Activated gamma-delta T cell treated with Interleukin-2 at 50 U/mL for 16 hours (primary cell): ENCODE results near the gene HHAT.

ENCODE experiments used
- DNase-seq: peaks from one replicate; pipeline ENCODE4 v3.0.0-alpha.2; 2020

HHAT gene

DNA sequence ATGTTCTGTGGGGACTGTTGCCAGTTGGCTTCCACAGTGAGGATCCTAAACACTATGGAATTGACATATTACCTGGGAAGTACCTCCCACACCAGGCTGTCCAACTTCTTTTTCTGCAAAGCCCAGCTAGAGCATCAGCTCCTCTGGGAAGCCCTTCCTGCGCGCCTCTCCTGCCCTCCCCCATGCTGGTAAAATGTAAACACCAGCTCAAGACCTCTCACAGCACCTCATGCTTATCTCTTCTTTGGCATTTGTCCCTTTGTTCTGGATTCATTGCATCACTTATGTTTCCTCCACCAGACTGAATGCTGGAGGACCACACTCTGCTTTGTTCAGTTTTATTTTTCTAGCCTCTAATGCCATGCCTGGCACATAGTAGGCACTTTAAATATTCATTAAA lies 172.1 kb downstream of the HHAT start:
- no peak for DNase-seq

- DNase-seq, result no peak
Observed at GRCh38 chr1:210504286-210504685, 175.6 kb downstream of the HHAT start.

DNA sequence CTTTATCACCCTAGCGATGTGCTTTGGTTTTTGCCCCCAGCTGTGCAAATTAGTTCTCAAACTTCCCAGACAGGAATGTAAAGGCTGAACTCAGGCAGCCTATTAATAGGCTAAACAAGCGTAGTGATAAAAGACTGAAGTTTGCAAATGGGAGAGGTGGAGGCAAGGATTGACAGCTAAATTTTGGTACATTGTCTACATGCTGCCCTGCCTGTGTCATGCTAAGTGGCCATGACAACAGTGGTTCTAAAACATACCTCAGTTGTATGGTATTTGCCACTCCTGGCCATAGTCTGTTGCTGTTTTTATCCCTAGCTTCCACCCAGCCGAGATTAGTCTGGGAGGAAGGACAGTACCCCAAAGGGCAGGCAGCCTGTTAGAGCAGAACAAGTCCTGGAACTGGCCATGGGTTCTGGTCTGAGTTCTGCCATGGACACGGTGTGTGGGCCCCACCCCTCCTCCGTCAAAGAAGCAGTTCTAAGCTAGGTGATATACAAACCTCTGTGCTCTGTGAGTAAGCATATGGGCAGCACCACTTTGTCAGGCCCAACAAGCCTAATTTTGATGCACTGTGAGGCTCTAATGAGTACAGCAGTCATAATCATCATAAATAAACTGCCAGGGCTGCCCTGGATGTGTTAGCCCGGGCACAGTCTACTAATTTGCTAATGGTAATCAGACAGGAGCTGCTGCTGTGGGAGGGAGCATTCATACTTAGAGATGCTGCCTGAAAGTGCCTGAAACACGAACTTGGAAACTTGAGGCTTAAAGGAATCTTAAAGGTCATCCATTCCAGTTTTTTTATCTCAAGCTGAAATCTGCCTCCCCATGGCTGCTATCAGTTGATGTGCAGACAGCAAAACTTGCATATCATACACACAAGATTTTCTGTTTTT lies 177.1 kb downstream of the HHAT start:
- DNase-seq, result no peak

DNA sequence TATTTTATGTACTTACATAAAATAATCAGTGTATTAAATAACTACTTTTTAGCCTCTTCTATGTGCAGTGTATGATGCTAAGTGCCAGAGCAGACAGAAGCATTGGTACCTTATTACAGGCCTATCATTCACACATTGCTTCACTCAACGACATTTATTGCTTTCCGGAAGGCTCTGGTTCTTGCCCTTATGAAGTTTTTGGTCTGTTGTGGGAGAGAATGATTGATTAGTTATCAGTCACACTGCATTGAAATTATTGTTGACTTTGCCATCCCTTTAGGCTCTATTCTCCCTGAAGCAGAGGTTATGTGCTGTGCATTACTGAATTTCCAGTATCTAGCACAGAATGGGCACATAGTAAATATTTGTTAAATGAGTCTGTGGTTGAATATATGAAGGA lies 178.0 kb downstream of the HHAT start:
- no peak for DNase-seq

GRCh38 chr1:210516092-210516656 lies 187.5 kb downstream of the HHAT start:
- DNase-seq, result no peak

GRCh38 chr1:210516697-210517459 lies 188.2 kb downstream of the HHAT start:
- no peak for DNase-seq

DNA sequence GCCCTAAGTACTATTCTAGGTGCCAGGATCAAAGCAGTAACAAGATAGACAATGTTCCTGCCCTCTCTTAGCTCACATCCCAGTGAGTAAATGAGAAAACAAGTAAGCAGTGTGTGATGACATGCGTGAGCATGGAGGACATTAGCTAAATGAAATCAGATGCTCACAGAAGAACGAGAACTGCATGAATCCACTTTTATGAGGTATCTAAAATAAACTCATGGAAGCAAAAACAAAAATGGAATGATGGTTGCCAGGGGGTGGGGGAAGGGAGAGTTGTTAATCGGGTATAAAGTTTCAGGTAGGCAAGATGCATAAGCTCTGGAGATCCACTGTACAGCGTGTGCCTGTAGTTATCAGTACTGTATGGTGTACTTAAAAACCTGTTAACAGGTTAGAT lies 195.1 kb downstream of the HHAT start:
- DNase-seq, result no peak

DNA sequence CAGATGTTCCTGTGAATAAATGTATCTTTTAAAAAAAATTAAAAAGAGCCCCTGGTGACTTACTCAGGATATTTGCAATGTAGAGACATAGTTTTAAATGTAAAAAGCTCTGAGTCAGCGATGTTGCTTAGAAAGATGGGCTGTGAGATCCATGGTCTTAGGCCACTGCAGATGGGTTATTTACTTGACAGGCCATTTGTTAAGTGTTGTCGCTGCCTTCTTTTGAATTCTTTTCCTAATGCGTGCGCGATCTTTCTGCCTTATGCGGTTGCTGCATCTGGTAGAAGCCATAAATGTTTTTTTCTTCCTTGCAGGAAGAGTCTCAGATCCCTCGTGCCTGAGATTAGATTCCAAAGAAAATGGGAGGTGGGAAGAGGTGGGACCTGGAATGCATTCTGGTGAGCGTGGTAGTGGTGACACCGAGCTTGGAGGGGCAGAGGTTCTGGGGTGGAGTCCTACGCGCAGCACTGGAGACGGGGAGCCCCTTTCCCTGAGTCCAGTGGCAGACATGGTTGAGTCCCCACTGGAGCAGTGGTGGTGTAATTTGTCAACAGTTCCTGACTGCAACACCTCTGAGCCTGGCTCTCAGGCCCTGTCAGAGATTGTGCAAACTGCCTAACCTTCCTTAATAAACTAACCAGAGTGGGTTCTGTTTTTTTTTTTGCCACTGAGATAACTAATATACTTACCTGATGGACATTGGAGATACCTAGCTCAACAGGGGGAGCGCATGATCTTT lies 197.2 kb downstream of the HHAT start:
- DNase-seq, result no peak

GRCh38 chr1:210527091-210527490 lies 198.4 kb downstream of the HHAT start:
- no peak for DNase-seq

GRCh38 chr1:210531475-210532222 lies 202.9 kb downstream of the HHAT start:
- no peak for DNase-seq

DNA sequence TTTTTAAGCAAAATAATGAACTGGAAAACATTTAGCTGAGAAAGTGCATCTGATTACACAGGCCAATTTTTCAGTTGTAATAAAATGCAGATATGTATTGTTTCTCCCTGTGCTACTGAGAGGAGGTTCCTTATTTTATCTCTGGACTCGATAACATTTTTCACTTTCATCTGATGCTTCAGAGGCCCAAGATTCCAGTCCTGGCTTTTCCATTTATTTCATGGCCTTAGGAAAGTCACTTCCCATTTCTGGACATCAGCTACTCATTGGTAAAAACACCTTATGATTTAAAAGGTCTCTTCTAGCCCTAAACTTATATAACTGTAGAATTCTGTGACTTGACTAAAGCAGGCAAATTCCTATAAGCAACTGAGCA lies 203.5 kb downstream of the HHAT start:
- no peak for DNase-seq

DNA sequence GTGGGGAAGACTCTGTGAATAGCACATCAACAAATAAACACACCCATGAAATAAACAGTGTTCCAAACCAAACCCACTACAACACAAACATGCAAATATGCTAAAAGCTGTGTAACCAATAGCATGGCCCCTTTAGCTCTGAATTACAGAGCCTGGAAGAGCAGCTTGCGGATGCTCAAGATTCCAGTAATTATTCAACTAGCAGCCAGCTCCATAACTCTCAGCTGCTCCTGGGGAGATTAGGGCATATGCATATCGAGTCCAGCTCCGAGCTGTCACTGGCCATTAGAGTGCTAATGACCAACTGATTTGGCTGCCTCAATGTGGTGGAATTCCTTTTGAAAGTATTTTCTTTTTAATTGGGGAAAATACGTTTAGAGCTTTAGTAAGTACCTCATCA lies 207.1 kb downstream of the HHAT start:
- DNase-seq, result no peak

- DNase-seq, result no peak
Observed at GRCh38 chr1:210536254-210536961, 207.7 kb downstream of the HHAT start.

DNA sequence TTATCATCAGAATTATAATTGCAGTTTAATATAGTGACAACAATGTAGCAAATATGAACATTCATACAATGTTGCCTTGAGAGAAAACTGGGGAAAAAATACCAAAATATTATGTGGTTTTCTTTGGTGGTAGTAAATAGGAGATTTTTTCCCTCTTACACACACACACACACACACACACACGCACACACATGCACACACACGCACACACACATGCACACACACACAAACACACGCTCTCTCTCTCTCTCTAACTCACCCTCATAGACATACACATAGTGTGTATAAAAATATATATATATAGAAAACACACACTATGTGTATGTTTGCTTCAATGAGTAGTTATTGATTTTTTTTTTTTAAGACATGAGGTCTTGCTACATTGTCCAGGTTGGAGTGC lies 211.6 kb downstream of the HHAT start:
- DNase-seq, result no peak

- DNase-seq, result no peak
Observed at GRCh38 chr1:210541680-210542358, 213.1 kb downstream of the HHAT start.

DNA sequence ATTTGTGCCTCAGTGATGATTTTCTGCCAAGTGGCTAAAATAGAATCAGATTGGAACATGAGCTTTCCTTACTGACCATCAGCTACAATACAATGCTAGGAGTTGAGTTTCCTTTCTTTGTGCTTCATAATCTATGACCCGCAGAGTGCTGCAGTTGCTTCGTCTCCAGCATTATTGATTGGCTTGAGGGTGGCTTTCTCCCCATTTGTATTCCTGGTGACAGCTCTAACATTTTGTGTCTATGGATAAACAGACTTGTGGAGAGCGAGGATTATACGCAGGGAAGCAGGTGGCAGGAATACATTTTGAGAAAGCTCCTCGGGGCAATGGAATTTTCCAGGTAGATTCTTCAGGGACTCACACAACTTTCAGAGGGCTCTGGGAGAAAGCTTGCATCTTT lies 223.2 kb downstream of the HHAT start:
- DNase-seq, result no peak

DNA sequence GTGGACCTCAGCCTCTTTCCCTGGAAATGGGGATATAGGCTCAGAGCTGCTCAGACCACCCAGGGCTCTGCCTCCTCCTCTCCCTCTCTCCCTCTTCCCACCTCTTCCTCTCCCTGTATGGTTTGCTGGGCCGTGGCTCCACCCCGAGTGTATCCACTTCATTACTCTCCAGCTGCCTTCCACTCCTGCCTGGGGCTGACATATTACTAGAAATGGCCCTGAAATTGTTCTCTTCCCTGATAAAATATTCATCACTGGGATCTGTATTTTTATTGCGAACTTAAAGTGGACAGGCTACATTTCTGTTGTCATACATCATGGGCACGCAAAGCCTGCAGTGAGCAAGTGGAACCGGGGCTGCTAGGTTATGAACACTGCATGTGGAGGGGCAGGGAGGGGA lies 225.0 kb downstream of the HHAT start:
- DNase-seq, result no peak

DNA sequence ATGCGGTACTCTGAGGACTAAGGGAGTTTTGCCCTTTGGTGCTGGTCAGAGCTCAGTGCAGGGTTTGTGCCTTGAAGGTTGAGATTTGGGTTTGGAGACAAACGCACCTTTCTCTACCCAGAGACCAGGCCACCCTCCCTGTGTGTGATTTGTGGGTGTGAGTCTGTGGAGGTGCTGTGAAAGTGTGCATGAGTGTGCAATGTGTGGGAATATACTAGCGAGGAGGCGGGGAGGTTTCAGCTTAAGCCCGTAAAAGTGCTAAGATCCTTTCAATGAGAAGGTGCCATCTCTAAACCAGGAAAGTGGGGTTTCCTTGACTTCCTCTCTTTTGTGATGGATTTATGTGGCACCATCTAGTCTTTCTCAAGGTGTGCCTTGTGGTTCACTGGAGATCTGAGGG lies 225.7 kb downstream of the HHAT start:
- no peak for DNase-seq

- DNase-seq, result no peak
Observed at GRCh38 chr1:210556475-210556874, 227.8 kb downstream of the HHAT start.

DNA sequence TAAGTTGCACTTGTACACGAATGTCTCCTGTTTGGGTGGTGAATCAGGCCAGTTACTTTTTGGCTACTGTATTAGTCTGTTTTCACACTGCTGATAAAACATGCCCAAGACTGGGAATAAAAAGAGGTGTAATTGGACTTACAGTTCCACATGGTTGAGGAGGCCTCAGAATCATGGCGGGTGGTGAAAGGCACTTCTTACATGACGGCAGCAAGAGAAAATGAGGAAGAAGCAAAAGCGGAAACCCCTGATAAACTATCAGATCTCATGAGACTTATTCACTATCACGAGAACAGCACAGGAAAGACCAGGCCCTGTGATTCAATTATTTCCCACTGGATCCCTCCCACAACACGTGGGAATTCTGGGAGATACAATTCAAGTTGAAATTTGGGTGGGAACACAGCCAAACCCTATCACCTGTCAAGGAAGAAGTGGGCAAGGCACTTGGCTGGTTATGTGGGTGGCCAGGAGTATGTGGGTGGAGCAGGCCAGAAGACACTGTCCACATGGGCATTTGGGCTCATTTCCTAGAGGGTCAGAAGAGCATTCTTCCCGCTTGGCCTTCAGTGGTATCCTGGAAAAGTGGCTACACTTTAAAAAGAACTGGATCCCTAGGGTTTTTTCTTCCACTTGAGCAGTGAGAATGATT lies 228.8 kb downstream of the HHAT start:
- DNase-seq, result no peak

DNA sequence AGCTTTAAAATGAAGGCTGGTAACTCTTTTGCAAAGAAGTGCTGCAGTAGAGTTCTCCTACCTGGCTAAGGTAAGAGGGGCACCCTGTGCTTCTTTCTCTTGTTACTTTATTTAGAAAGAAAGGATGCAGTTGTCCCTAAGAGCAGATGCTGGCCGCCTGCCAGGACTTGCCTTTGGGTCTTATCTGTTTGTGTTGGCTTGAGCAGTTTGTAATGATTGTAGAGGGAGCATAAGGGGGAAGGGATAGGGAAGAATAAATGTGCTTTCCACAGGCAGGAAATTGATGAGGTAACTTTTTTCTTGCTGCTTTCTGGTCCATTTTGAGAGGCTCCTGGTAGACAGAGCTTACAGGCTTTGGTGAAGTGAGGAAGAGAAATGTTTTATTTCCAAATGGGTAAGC lies 229.6 kb downstream of the HHAT start:
- no peak for DNase-seq
